Lung (tissue), 12 donors: ENCODE measurements around the gene KLF6. TPM values are rescaled to one million over a fixed set of nuclear protein-coding genes. Genes with fewer than 3 reads are reported as not detected.

Experiments
- ATAC-seq: fragments of 200-7000 bp; cut with Tn5 transposase; one replicate; pipeline ENCODE4 v1.9.1; 2020; ENCODE audit warnings: moderate number of reproducible peaks; ENCODE audit not compliant: insufficient read depth, low FRiP score
- DNase-seq, 3 donors: peaks; one replicate each; pipeline ENCODE4 v3.0.0-alpha.2; 2013 to 2017
- H3K27ac ChIP-seq, 2 donors: one replicate each; pipeline ENCODE4 v1.5.1; 2013; ENCODE audit warnings: mild to moderate bottlenecking in 2 of 2, moderate library complexity in 2 of 2, control low read depth in 1 of 2, inconsistent platforms in 1 of 2, low read depth in 1 of 2, low read length in 1 of 2
- H3K27me3 ChIP-seq, 3 donors: one replicate each; pipeline ENCODE4 v1.5.1; 2013; ENCODE audit warnings: low read length in 2 of 3; ENCODE audit not compliant: control insufficient read depth in 3 of 3, insufficient read depth in 3 of 3
- H3K36me3 ChIP-seq, 4 donors: one replicate each; pipeline ENCODE4 v1.5.1; 2013; ENCODE audit warnings: low read length in 4 of 4, mild to moderate bottlenecking in 1 of 4, moderate library complexity in 1 of 4; ENCODE audit not compliant: control insufficient read depth in 4 of 4, insufficient read depth in 4 of 4
- H3K4me1 ChIP-seq, 5 donors: one replicate each; pipeline ENCODE4 v1.5.1; 2013; ENCODE audit warnings: low read length in 5 of 5, mild to moderate bottlenecking in 2 of 5, moderate library complexity in 1 of 5; ENCODE audit not compliant: control insufficient read depth in 5 of 5, insufficient read depth in 5 of 5
- H3K4me3 ChIP-seq: one replicate; pipeline ENCODE4 v1.5.1; 2013; ENCODE audit warnings: mild to moderate bottlenecking, control low read depth, moderate library complexity
- H3K9ac ChIP-seq, 2 donors: one replicate each; pipeline ENCODE4 v1.5.1; 2013; ENCODE audit warnings: low read length in 2 of 2, control low read depth in 1 of 2; ENCODE audit not compliant: insufficient read depth in 1 of 2
- H3K9me3 ChIP-seq, 4 donors: one replicate each; pipeline ENCODE4 v1.5.1; 2013; ENCODE audit warnings: low read length in 3 of 4, mild to moderate bottlenecking in 1 of 4, moderate library complexity in 1 of 4; ENCODE audit not compliant: control insufficient read depth in 4 of 4, insufficient read depth in 3 of 4
- CTCF ChIP-seq: IDR thresholded peaks from 2 replicates; pipeline ENCODE4 v1.5.1; 2012; ENCODE audit warnings: mild to moderate bottlenecking; ENCODE audit errors: control extremely low read depth, extremely low read depth
- WGBS, 2 donors: extraction: QIAGEN DNeasy Blood & Tissue Kit; methylation state at CpG; one replicate each; pipeline ENCODE4 v1.1.7; 2013; 5-methylcytosine and 5-hydroxymethylcytosine counted together
- polyA plus RNA-seq, 2 donors: library from polyadenylated mRNA; stranded (reverse); fragments of 200-250 nt; gene quantifications; one replicate each; pipeline ENCODE4 v1.2.1, GENCODE V29; 2013
- total RNA-seq, 2 donors: library from RNA; depleted of rRNA in 1 of 2; stranded (reverse); fragments of >200 nt in 1 of 2; gene quantifications; one replicate each; pipeline ENCODE4 v1.2.1, GENCODE V29; 2014 to 2021
- donor health status: control.
- donor health status: control.
- donor health status: Bipolar disorder and iron deficiency.
- donor health status: healthy.
- donor health status: DM: yes; HTN: yes; CAD: no.

Gene KLF6
- total and polyA plus RNA-seq, 4 donors = 45.6 to 264 (median 160) TPM

DNA sequence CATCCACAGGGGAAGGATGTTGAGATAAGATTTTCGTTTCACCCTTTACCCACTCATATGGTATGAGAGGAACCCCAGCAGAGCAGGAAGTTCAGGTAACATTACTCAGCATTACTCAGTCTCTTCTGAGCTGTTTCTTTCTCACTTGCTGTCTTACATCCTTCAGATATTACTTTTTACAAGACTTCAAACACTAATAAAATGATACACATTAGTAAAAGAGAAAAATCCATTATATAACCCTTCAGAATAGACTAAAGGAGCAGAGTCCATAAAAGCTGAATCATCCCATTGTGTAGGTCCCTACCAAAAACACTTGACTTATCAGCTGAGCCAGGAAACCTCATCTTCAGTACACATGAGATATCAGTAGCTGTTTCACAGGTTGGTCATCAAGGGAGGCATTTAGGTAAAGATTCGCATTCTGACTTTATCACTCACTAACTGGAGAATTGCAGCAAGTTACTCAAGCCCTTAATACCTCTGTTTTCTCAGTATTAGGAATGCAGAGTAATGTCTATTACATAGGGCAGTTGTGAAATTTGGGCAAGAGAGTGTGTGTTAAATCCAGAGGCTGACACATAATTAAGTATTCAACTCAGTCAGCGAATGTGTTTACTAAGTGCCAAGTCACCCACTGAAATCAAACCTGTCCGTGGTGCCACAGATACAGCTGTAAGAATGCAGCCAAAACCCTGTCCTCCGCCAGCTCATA is 44.7 kb downstream of the KLF6 start:
- Histone ChIP-seq H3K36me3 (no peaks in the 10 kb centered on the region), H3K4me1 (peaks cover 0 to under 1% (median 0%) of the 10 kb centered on the region in 5 donors), H3K27me3 (no peaks in the 10 kb centered on the region), H3K4me3 (no peak overlapping the region), H3K9me3 (no peaks in the 10 kb centered on the region), H3K27ac (peak overlapping the region in 1 of 2 donors; percentile 46), H3K9ac (no peak overlapping the region)
- WGBS, 2 donors = 42 to 58% methylated on average over 5 of the region's 5 CpGs
- DNase-seq (no peak), ATAC-seq (peak; percentile 58)
- no peak for TF ChIP-seq CTCF

DNA sequence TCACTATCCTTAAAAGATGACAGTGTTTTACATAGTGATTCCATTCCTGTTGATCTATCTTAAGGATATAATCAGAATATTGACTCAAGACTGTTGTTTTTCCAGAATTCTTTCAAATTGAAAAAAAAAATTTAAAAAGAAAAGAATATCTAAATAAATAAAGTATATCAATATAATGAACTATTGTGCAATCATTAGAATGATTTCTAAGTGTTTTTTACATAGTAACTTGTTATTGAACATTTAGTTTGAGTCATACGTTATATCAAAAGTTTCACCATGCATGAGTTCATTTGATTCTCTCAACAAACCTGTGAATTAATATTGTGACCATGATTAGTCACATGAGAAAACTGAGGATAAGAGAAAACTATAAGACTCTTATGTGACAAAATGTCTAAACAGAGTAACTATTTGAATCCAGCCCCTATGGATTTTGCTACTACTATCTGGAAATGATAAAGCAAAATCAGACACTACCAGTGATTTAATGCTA is 46.1 kb downstream of the KLF6 start:
- Histone ChIP-seq H3K27me3 (no peaks in the 10 kb centered on the region), H3K27ac (no peak overlapping the region), H3K9ac (no peak overlapping the region), H3K9me3 (no peaks in the 10 kb centered on the region), H3K4me3 (no peak overlapping the region), H3K4me1 (peaks cover 0 to 3% (median 0%) of the 10 kb centered on the region in 5 donors), H3K36me3 (no peaks in the 10 kb centered on the region)
- 76 to 86% methylated on average over 1 of the region's 1 CpG for WGBS, 2 donors
- DNase-seq (no peak), ATAC-seq (no peak)
- TF ChIP-seq CTCF = no peak

- H3K4me3 ChIP-seq = no peak overlapping the region
- H3K27me3 ChIP-seq = no peaks in the 10 kb centered on the region
- DNase-seq (no peak), ATAC-seq (no peak)
- H3K36me3 ChIP-seq = no peaks in the 10 kb centered on the region
- no peak overlapping the region for H3K9ac ChIP-seq
- WGBS, 2 donors = 77 to 94% methylated on average over 4 of the region's 4 CpGs
- H3K9me3 ChIP-seq = no peaks in the 10 kb centered on the region
- H3K4me1 ChIP-seq = peaks cover 0 to 3% (median 0%) of the 10 kb centered on the region in 5 donors
- TF ChIP-seq CTCF = no peak
- no peak overlapping the region for H3K27ac ChIP-seq
These were observed 47.1 kb downstream of the KLF6 start for GRCh38 chr10:3737864-3738263.

DNA sequence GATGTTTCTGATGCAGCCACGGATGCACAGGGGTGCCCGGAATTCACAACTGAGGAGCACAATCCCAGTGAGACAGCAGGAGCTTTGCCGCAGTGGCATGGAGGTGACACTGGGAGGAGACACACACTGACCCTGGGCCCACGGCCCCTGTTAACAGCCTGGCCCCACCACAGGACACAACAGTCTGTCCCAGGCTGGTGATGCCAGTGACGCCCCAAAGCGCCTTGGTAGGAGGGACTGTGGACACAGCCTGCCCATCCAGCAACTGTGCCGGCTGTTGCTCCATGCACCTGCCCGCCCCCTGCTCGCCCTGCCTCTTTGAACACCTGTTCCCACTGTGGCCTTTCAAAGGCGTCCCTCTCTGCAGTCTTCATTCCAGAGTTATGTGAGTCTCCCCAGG is 49.8 kb downstream of the KLF6 start:
- H3K4me1 ChIP-seq = peaks cover 0 to 4% (median 0%) of the 10 kb centered on the region in 5 donors
- H3K27me3 ChIP-seq = no peaks in the 10 kb centered on the region
- WGBS, 2 donors = 72 to 92% methylated on average over 10 of the region's 10 CpGs
- no peak overlapping the region for H3K4me3 ChIP-seq
- no peak overlapping the region for H3K9ac ChIP-seq
- no peaks in the 10 kb centered on the region for H3K36me3 ChIP-seq
- ATAC-seq (no peak), DNase-seq (no peak)
- no peak overlapping the region for H3K27ac ChIP-seq
- H3K9me3 ChIP-seq = no peaks in the 10 kb centered on the region
- TF ChIP-seq CTCF = no peak
